NCI-H2227 treated with DMSO at 0.1 percent for 48 hours (cell line): ENCODE data around the gene LY6G5C.
A peak's percentile ranks its signal among the peaks of the same experiment; 100 is the strongest.
"Not testable (repeated sequence)": the region's sequence is repeated elsewhere in the genome, so short reads cannot be mapped to it uniquely, and the experiment has no call there.

Source experiments
- DNase-seq: peaks from one replicate; lab custom pipeline; 2025; lab: John Stamatoyannopoulos, UW

Gene LY6G5C

GRCh38 chr6:31715022-31715958, 34.4 kb upstream of the LY6G5C start, which contains the start of gene LY6G6D:
LY6G6D (plus strand) TSS chr6:31715348; CDS start chr6:31715356, 8 bp downstream.
- DNase-seq = no peak

DNA sequence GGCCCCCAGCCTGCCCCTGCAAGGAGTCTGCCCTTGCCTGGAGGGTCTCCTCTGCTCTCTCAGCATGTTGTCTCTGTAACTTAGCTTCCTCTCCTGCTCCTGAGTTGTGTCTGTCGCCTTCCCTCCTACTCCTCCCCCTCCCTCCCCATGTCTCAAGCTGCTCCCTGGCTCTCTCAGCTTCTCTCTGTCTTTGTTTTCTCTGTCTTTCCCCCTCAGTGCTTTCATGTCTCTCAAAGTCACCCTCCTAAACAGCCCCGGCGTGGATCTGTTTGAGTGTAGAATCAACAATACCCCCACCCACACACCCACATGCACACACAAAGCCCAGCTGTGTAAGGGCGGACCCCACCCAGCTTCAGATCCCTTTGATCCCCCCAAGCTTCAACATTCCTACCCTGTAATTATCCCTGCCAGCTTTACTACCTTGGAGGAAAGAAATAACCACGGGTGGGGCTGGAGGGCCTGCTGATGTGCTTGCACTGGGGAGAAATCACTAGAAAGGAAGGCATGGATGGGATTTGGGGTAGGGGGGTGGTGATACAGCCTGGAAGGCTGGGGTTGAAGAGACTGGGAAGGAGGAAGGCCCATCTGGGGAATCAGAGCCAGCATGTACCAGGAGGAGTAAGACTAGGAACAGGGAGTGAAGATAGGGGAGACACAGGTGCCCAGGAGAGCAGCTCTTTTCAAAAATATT, 33.3 kb upstream of the LY6G5C start:
- DNase-seq = peak; percentile 95

- no peak for DNase-seq
Measured at GRCh38 chr6:31713465-31713864, 32.6 kb upstream of the LY6G5C start.

DNA sequence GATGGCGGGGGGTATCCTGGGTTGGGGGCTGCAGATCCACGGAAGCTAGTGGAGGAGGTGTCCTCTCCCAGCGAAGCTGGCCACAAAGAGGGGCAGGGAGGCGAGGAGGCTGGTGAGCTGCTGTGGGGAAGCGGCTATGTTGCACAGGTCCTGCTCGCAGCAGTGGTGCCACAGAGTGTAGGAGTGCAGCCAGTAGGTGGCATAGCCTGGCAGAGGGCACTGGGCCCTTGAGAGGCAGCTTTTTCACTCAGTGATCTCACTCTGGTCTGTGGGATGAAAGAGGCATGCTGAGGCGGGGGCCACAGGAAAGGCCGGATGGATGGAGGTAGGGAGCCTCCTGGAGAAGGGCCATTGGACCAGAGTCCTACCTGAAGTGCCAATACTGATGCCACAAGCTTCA, 31.4 kb upstream of the LY6G5C start:
- no peak for DNase-seq

DNA sequence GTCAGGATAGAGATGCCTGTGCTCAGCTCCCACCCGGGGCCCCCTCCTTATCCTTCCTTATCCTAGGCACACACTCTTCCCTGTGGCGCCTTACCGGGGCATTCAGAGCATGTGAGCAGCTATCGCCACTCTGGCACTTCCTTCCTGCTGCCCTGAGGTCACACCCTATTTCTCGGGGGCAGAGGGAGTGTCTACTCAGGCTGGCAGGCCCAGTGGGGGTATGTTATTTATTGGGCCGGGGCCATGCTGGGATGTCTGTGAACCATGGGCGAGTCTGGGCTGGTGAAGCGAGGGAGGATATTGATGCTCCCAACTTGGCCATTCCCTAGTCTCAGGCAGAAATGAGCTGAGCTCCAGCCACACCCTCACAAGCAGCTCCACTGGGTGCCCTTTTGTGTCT, 30.4 kb upstream of the LY6G5C start:
- DNase-seq = no peak

GRCh38 chr6:31710523-31711219, 29.8 kb upstream of the LY6G5C start:
- no peak for DNase-seq

DNA sequence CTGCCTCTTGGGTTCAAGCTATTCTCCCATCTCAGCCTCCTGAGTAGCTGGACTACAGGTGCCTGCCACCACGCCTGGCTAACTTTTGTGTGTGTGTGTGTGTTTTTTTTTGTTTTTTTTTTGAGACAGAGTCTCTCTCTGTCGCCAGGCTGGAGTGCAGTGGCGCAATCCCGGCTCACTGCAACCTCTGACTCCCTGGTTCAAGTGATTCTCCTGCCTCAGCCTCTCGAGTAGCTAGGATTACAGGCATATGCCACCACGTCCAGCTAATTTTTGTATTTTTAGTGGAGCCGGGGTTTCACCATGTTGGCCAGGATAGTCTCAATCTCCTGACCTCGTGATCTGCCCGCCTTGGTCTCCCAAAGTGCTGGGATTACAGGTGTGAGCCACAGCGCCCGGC, 28.3 kb upstream of the LY6G5C start:
- not testable (repeated sequence) for DNase-seq

GRCh38 chr6:31708224-31708623, 27.4 kb upstream of the LY6G5C start:
- no peak for DNase-seq

- no peak for DNase-seq
Measured at GRCh38 chr6:31707701-31708100, 26.8 kb upstream of the LY6G5C start.

DNA sequence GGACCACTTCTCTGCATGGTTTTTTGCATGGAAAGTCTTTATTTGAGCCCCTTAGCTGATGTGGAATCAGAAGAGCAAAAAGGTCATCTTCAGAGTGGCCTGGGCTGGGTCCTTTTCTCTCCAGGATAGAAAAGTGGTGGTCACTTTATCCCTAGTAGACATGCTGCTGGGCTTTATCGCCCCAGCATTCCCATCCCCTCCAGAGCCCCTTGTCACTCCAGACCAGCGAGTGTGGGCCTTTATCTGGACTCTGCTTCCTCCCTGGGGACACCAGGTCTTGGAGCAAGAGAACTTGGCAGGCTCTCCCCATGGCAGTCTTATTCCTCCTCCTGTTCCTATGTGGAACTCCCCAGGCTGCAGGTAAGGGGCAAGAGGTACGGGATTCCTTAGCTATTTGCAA, 25.7 kb upstream of the LY6G5C start, which contains the start of gene LY6G6F:
Gene LY6G6F, plus strand, starts transcription at position 268 of the 400 bp plus-strand sequence. Its CDS starts 41 bp downstream, at position 309.
- no peak for DNase-seq

GRCh38 chr6:31705931-31706330, 25.1 kb upstream of the LY6G5C start:
- DNase-seq = no peak

DNA sequence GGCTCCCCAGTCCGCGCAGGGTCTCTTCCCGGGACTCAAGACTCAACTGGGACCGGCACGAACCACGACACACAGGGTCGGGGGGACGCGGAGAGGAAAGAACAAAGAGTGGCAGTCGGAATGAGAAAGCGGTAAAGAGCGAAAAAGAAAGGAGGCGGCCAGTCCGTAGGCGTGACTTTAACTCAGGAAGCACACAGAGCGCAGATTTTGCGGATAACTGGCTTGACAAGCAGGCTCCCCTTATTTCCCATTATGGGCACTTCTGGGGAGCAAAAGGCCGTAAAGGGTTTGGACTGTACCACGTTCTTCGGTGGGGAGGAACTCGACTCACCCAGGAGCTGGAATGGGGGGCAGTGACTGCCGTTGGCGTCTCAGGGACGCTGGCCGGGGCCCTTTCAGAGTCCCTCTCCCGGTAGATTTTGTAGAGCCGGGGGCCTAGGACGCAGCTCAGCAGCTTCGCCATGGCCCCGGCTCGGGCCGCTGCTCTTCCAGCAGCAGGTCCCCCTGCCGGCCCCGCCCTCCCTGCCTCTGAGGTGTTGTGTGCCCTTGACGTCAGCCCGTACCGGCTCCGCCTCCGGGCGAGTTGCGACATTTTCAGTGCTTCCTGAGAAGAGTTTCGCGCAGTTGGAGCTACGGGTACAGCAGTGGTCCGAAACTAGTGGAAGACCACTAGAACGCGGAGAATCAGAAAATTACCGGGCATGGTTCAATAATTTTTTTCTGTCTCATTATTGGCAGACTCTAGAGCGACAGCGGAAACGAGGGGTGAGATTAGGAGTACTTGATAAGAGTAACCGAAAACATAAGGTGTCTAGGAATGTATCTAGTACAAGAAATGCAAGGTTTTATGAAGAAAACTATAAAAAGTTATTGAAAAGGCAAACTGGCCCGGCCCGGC, 22.2 kb upstream of the LY6G5C start, which contains the start of gene ABHD16A:
Gene ABHD16A, minus strand, starts transcription at position 506 of the 898 bp plus-strand sequence. Its CDS starts 43 bp downstream, at position 463.
- peak; percentile 93 for DNase-seq

- no peak for DNase-seq
Measured at GRCh38 chr6:31702405-31702818, 21.5 kb upstream of the LY6G5C start.

DNA sequence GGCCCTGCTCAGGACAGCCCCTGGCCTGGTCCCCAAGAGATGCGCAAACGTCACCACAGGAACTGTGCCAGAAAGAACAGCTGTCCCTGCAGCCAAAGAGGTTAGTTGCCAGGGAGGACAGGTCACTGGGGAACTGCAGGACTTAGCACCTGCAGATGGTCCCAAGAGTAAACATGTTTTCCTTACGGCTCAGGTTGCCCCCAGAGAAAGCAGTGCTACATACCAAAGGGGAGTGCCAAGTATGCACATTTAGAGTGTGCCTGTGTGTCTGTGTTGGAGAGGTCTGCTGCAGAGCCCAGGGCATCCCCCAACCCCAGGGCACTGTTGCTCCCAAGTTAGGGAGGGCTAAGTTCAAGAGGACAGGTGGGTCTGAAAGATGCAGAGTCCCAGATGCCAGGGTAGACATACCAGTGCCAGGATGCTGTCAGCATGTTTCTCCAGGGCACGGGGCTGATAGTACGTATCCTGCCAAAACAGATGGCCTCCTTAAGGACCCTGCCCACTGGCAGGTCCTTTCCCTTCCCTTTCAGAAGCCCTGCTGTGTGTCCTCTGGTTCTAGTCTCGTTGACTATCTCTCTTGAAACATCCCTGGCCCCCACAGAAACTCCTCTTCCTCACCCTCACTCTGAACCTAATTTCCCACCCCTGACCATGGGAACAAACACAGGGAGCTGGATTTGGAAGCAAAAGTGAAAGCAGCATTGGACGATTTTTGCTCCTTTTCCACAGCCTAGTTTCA, 21.0 kb upstream of the LY6G5C start:
- DNase-seq = no peak

DNA sequence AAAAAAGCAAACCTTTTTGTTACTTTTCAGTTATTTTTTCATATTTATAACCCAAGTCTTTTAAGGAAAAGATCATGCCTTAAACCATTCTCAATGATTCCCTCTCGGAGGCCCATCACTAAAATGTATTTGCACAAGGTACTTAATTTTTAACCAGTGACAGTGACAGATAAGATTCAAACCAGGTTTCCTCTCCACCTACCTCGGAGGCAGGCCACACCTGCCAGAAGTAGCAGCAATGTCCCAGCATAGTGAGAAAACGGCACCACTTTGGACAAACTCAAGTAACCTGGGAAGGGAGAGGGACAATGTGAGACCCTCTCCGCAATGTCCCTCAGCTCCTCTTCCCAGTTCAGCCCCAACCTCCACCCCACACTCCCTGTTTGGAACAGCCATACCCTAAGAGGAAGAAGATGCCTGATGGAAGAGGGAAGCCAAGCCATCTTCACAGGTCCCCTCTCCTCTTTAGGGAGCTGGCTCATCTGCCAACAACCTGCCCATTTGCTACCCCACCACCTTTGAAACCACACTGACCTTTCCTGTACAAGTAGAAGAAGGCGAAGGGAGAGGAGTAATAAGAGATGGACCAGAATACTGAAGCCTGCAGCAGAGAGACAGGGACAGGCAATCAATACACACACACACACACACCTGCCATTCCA, 20.0 kb upstream of the LY6G5C start:
- DNase-seq = no peak

GRCh38 chr6:31697555-31697954, 16.7 kb upstream of the LY6G5C start:
- DNase-seq = no peak

GRCh38 chr6:31693535-31693934, 12.7 kb upstream of the LY6G5C start:
- DNase-seq = no peak

- DNase-seq = no peak
Measured at GRCh38 chr6:31692886-31693285, 12.0 kb upstream of the LY6G5C start.

DNA sequence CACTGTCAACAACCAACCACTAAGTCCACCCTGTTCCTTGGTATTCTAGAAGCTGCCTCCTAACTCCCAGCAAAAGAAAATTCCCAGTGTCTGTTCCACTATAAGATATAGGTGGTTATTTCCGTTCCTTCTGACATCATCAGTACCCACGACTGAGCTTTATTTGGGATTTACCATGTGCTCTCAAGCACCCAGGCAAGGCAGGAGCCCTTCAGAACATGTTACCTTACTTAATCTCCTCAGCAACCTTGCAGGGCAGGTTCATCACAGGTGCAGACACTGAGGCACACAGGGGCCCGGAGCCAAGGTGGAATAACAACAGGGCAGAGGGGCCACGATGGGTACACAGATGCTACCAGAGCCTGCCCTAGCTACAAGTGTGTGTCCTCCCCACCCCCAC, 11.5 kb upstream of the LY6G5C start:
- DNase-seq = no peak

- DNase-seq = no peak
Measured at GRCh38 chr6:31691564-31692108, 10.8 kb upstream of the LY6G5C start.
